K562 (cell line): Measurements from ENCODE around the gene SPATA33. TPM values are rescaled to one million over a fixed set of nuclear protein-coding genes. Genes with fewer than 3 reads are reported as not detected.

Experiments
- ATAC-seq: fragments of 200-7000 bp; cut with Tn5 transposase; 3 replicates; pipeline ENCODE4 v1.9.1; 2020; ENCODE audit warnings: moderate library complexity
- BruUV-seq: library from RNA; stranded (reverse); fragments of 400-500 nt; replicated peaks from 2 replicates; lab custom pipeline; 2021; lab: Mats Ljungman, UMichigan
- CTCF ChIA-PET: fragments of 300-600 bp; formaldehyde crosslinking; extraction: SDS; loops from one replicate; lab custom pipeline; 2021; ENCODE audit warnings: low intra/inter-chr PET ratio; lab: Yijun Ruan, JAX
- POLR2A ChIA-PET: fragments of 300-600, 350-650 bp; sonication (Branson Sonifier 250); formaldehyde crosslinking; extraction: SDS; loops from one replicate; lab custom pipeline; 2021; ENCODE audit warnings: antibody characterized with exemption, inconsistent platforms; lab: Yijun Ruan, JAX
- DNase-seq, 4 experiments: peaks; one replicate each; pipeline versions ENCODE4 v3.0.0 to v3.0.0-alpha.2; 2011 to 2018; ENCODE audit warnings: low spot score in 3 of 4, mixed read lengths in 3 of 4; ENCODE audit errors: extremely low read depth in 1 of 4
- FAIRE-seq: peaks from 2 replicates; lab custom pipeline; 2011; peaks lifted over from hg19 to GRCh38; lab: Jason Lieb, UNC
- H2AFZ ChIP-seq: 2 replicates; pipeline ENCODE4 v1.6.0; 2011; ENCODE audit warnings: low read depth, low read length, control low read depth, inconsistent platforms
- H3K27ac ChIP-seq: fragments of 200-600 bp; 3 replicates; pipeline ENCODE4 v1.8.0; 2011; ENCODE audit warnings: low read depth, mild to moderate bottlenecking, control low read depth, inconsistent platforms, low read length, moderate library complexity, mixed read lengths; ENCODE audit errors: extremely low read depth
- H3K27me3 ChIP-seq, 2 experiments: fragments of 300-600 bp in 1 of 2; 2 replicates in 1 of 2; 3 replicates in 1 of 2; pipeline versions ENCODE4 v1.6.0 to v1.8.0; 2011; ENCODE audit warnings: inconsistent platforms in 2 of 2, low read length in 2 of 2, mild to moderate bottlenecking in 1 of 2, mixed read lengths in 1 of 2, moderate library complexity in 1 of 2; ENCODE audit not compliant: control insufficient read depth in 2 of 2, insufficient read depth in 2 of 2
- H3K36me3 ChIP-seq: fragments of 300-600 bp; 3 replicates; pipeline ENCODE4 v1.8.0; 2011; ENCODE audit warnings: mild to moderate bottlenecking, low read length, inconsistent platforms; ENCODE audit not compliant: control insufficient read depth, insufficient read depth
- H3K4me1 ChIP-seq, 2 experiments: fragments of 200-600 bp in 1 of 2; replicated peaks in 1 of 2; 2 replicates in 1 of 2; 3 replicates in 1 of 2; pipeline versions ENCODE4 v1.5.1 to v1.8.0; 2011; ENCODE audit warnings: inconsistent platforms in 2 of 2, low read length in 2 of 2, mild to moderate bottlenecking in 1 of 2, mixed read lengths in 1 of 2, moderate library complexity in 1 of 2; ENCODE audit not compliant: control insufficient read depth in 2 of 2, insufficient read depth in 2 of 2
- H3K4me2 ChIP-seq: 2 replicates; pipeline ENCODE4 v1.6.1; 2011; ENCODE audit warnings: low read length, control low read depth, inconsistent platforms, mixed read lengths; ENCODE audit not compliant: insufficient read depth
- H3K4me3 ChIP-seq: fragments of 200-600 bp; sonication (generic), shearing (Covaris generic); 2 replicates; pipeline ENCODE4 v1.5.1; 2016; ENCODE audit warnings: control low read depth, inconsistent platforms
- H3K79me2 ChIP-seq: fragments of 200-600 bp; 3 replicates; pipeline ENCODE4 v1.8.0; 2011; ENCODE audit warnings: low read length, inconsistent platforms; ENCODE audit not compliant: control insufficient read depth, insufficient read depth
- H3K9ac ChIP-seq, 2 experiments: 2 replicates each; pipeline versions ENCODE4 v1.6.0 to v1.6.1; 2011; ENCODE audit warnings: low read depth in 2 of 2, low read length in 2 of 2, control low read depth in 1 of 2, inconsistent platforms in 1 of 2, mild to moderate bottlenecking in 1 of 2, mixed read lengths in 1 of 2; ENCODE audit not compliant: insufficient read depth in 1 of 2
- H3K9me1 ChIP-seq: one replicate; pipeline ENCODE4 v1.6.0; 2011; ENCODE audit warnings: inconsistent platforms, mild to moderate bottlenecking, low read length, moderate library complexity; ENCODE audit not compliant: control insufficient read depth, insufficient read depth
- H3K9me3 ChIP-seq: replicated peaks from 2 replicates; pipeline ENCODE4 v1.5.1; 2011; ENCODE audit warnings: low read depth, low read length, inconsistent platforms; ENCODE audit not compliant: control insufficient read depth, insufficient read depth
- H4K20me1 ChIP-seq: replicated peaks from 2 replicates; pipeline ENCODE4 v1.6.1; 2011; ENCODE audit warnings: low read length, inconsistent platforms, mixed read lengths; ENCODE audit not compliant: control insufficient read depth, insufficient read depth
- PRMT5 ChIP-seq: sonication (generic); formaldehyde crosslinking; IDR thresholded peaks from 2 replicates; pipeline ENCODE4 v1.5.0; 2020; ENCODE audit warnings: missing genetic modification reagents
- ZBTB11 ChIP-seq, 3 experiments: fragments of 200-800 bp in 1 of 3; fragments of 250-450 bp in 1 of 3; fragments of 450-650 bp in 1 of 3; sonication (Bioruptor Pico) in 1 of 3; sonication (Bioruptor generic) in 1 of 3; formaldehyde crosslinking in 1 of 3; IDR thresholded peaks; 2 replicates each; pipeline versions ENCODE4 v1.6.1 to v1.8.0; 2016 to 2022; ENCODE audit warnings: mild to moderate bottlenecking in 2 of 3, missing genetic modification characterization in 2 of 3, missing compliant biosample characterization in 1 of 3, moderate library complexity in 1 of 3
- WGBS: fragments of 100-300 bp; shearing (Covaris generic); methylation state at CpG from one replicate; pipeline ENCODE4 v1.1.6; 2016; ENCODE audit warnings: low coverage, mixed read lengths; ENCODE audit not compliant: insufficient coverage; ENCODE audit errors: missing lambda C conversion rate; 5-methylcytosine and 5-hydroxymethylcytosine counted together
- in situ Hi-C: fragments of 300-500 bp; cut with MboI; formaldehyde crosslinking; loops from 4 replicates; pipeline ENCODE4 v1.15.0; 2018; ENCODE audit warnings: inconsistent platforms, mixed read lengths
- intact Hi-C: fragments of 100-400 bp; cut with micrococcal nuclease; formaldehyde crosslinking; loops from 2 replicates; pipeline ENCODE4 v1.14.2; 2022
- polyA plus RNA-seq, 8 experiments: library from polyadenylated mRNA; depleted of rRNA in 4 of 8; stranded (reverse) in 5 of 8; unstranded in 3 of 8; fragments of >200 nt; fragmentation: Nextera tagmentation in 2 of 8; fragmentation: Illumina TruSeq in 1 of 8; extraction: Ambion mirVana in 2 of 8; extraction: Trizol in 1 of 8; gene quantifications; 2 replicates each; pipeline versions ENCODE4 v1.2.1 to v1.2.3, GENCODE V29; 2011 to 2014; ENCODE audit warnings: inconsistent platforms in 1 of 8, missing spikeins in 1 of 8
- total RNA-seq, 7 experiments: library from RNA; depleted of rRNA in 6 of 7; stranded (reverse); fragments of >200 nt in 6 of 7; fragmentation: Illumina TruSeq in 2 of 7; extraction: Trizol in 2 of 7; gene quantifications; 2 replicates each; pipeline versions ENCODE4 v1.2.1 to v1.2.3, GENCODE V29; 2011 to 2021; ENCODE audit warnings: low replicate concordance in 1 of 7

SPATA33 gene
- total and polyA plus RNA-seq, 9 of the 15 experiments (the other 6 are each of a cell fraction or from before 2014, with no cell fraction given): 4.0 to 20.0 (median 11.8) TPM

GRCh38 chr16:89689142-89689541, 31.5 kb downstream of the SPATA33 start:
- ATAC-seq (no peak), DNase-seq (no peak), FAIRE-seq (no peak)
- Histone ChIP-seq H3K36me3 (peaks cover 55% of the 10 kb centered on the region; the same call in 2 of the 3 replicates), H2AFZ (no peak overlapping the region), H3K9me3 (0 out of 2 replicates have a peak, but pooled peaks cover 3% of the 10 kb centered on the region), H3K4me2 (no peak overlapping the region), H3K9me1 (no peaks in the 10 kb centered on the region), H3K4me3 (no peak overlapping the region), H3K27ac (no peak overlapping the region), H3K27me3 (no peaks in the 10 kb centered on the region), H3K79me2 (peaks cover 25% of the 10 kb centered on the region), H3K4me1 (peaks cover 6 to 38% of the 10 kb centered on the region in 2 experiments), H4K20me1 (0 out of 2 replicates have a peak, but pooled peaks cover 7% of the 10 kb centered on the region)
- BruUV-seq: no TSS peak
- in situ Hi-C loops (no loop called here), intact Hi-C loops (no loop called here)
- ChIA-PET CTCF (no interaction called here), POLR2A (interaction anchor here (0.7 to 1.5 kb wide), 3 partner anchors 8 to 15 kb away, joined by 3 to 4 read pairs (median 3); no protein-coding TSS in a partner anchor)
- TF ChIP-seq PRMT5 (CRISPR knock-in tag) (no peak), ZBTB11 (CRISPR knock-in tag; IDR thresholded peaks at IDR 0.05) (peak in 1 of 3 experiments; percentile 21; a peak in 1 of 6 replicates)
- TF ChIP-seq, all 486 proteins: peak for 1
- peak overlapping the region in 1 of 2 experiments; percentile 83; a peak in 2 of 4 replicates for H3K9ac ChIP-seq
- 98% methylated on average over 13 of the region's 13 CpGs for WGBS
